Lower leg skin (tissue), 4 donors: ENCODE measurements around the gene MCTP1. TPM values are rescaled to one million over a fixed set of nuclear protein-coding genes. Genes with fewer than 3 reads are reported as not detected.

ENCODE experiments used
- DNase-seq, 2 donors: peaks; one replicate each; pipeline ENCODE4 v3.0.0-alpha.2; 2019; ENCODE audit warnings: low spot score in 2 of 2
- H3K4me3 ChIP-seq: fragments of 200-600 bp; sonication (generic); 2 replicates; pipeline ENCODE4 v1.5.1; 2017; ENCODE audit warnings: mild to moderate bottlenecking, low read depth; ENCODE audit not compliant: poor library complexity, severe bottlenecking
- CTCF ChIP-seq, 3 donors: fragments of 450-650 bp; IDR thresholded peaks; one replicate each; pipeline ENCODE4 v1.5.1; 2016; ENCODE audit warnings: antibody characterized with exemption in 3 of 3, mild to moderate bottlenecking in 3 of 3, moderate library complexity in 2 of 3
- POLR2A ChIP-seq, 2 donors: fragments of 450-650 bp; IDR thresholded peaks; one replicate each; pipeline ENCODE4 v1.6.1; 2016 to 2017; ENCODE audit warnings: antibody characterized with exemption in 2 of 2, mild to moderate bottlenecking in 1 of 2, moderate library complexity in 1 of 2
- WGBS, 2 donors: methylation state at CpG; one replicate each; pipeline ENCODE4 v1.1.5; 2018; 5-methylcytosine and 5-hydroxymethylcytosine counted together
- intact Hi-C: fragments of 100-400 bp; cut with DNase I; formaldehyde crosslinking; loops from one replicate; pipeline ENCODE4 v1.15.0; 2023; ENCODE audit warnings: low total_unique reads
- total RNA-seq, 4 donors: library from RNA; depleted of rRNA; stranded (reverse); fragments of >200 nt; gene quantifications; one replicate each; pipeline ENCODE4 v1.1.0, GENCODE V29; 2016

MCTP1 gene
- total RNA-seq, 4 donors from 2014 or later, result 6.3 to 36.5 (median 9.8) TPM

- no peak for DNase-seq
- intact Hi-C loops, result no loop called here
- H3K4me3 ChIP-seq, result no peak overlapping the region
- TF ChIP-seq POLR2A (IDR thresholded peaks at IDR 0.05) (no peak), CTCF (IDR thresholded peaks at IDR 0.05) (no peak)
Measured at GRCh38 chr5:95084757-95085156, 200.1 kb downstream of the MCTP1 start.

GRCh38 chr5:95083606-95084005 lies 201.3 kb downstream of the MCTP1 start:
- 84 to 86% methylated on average over 3 of the region's 3 CpGs for whole genome bisulfite sequencing, 2 donors
- no peak overlapping the region for H3K4me3 ChIP-seq
- no peak for DNase-seq
- no peak for TF ChIP-seq POLR2A (IDR thresholded peaks at IDR 0.05)
- TF ChIP-seq CTCF (IDR thresholded peaks at IDR 0.05), result no peak
- intact Hi-C loops, result no loop called here

GRCh38 chr5:95081982-95082381 lies 202.9 kb downstream of the MCTP1 start:
- DNase-seq, result no peak
- TF ChIP-seq CTCF (IDR thresholded peaks at IDR 0.05), result no peak
- no peak for TF ChIP-seq POLR2A (IDR thresholded peaks at IDR 0.05)
- 24 to 38% methylated on average over 3 of the region's 3 CpGs for WGBS, 2 donors
- intact Hi-C loops, result no loop called here
- H3K4me3 ChIP-seq, result no peak overlapping the region

- DNase-seq, result peak; percentile 39 to 90
- H3K4me3 ChIP-seq, result no peak overlapping the region
- intact Hi-C loops, result no loop called here
- TF ChIP-seq POLR2A (IDR thresholded peaks at IDR 0.05) (peak in 1 of 2 donors; percentile 11), CTCF (IDR thresholded peaks at IDR 0.05) (no peak)
- WGBS, 2 donors, result 17 to 33% methylated on average over 5 of the region's 5 CpGs
Measured at GRCh38 chr5:95081500-95081960, 203.4 kb downstream of the MCTP1 start.

- H3K4me3 ChIP-seq, result no peak overlapping the region
- 65 to 72% methylated on average over 4 of the region's 4 CpGs for WGBS, 2 donors
Measured at GRCh38 chr5:95080441-95080840, 204.5 kb downstream of the MCTP1 start.

More at GRCh38 chr5:95080441-95080840, 204.5 kb downstream of the MCTP1 start:
- TF ChIP-seq POLR2A (IDR thresholded peaks at IDR 0.05), result no peak
- no peak for TF ChIP-seq CTCF (IDR thresholded peaks at IDR 0.05)
- no peak for DNase-seq
- intact Hi-C loops, result no loop called here
